Ramos (cell line): Measurements from ENCODE around the gene ETAA1.

Experiments
- in situ Hi-C: fragments of 300-500 bp; cut with MboI; formaldehyde crosslinking; loops from one replicate; pipeline ENCODE4 v1.14.3; 2022; ENCODE audit warnings: low sequenced_read_pairs; ENCODE audit not compliant: unreplicated experiment

Gene ETAA1

DNA sequence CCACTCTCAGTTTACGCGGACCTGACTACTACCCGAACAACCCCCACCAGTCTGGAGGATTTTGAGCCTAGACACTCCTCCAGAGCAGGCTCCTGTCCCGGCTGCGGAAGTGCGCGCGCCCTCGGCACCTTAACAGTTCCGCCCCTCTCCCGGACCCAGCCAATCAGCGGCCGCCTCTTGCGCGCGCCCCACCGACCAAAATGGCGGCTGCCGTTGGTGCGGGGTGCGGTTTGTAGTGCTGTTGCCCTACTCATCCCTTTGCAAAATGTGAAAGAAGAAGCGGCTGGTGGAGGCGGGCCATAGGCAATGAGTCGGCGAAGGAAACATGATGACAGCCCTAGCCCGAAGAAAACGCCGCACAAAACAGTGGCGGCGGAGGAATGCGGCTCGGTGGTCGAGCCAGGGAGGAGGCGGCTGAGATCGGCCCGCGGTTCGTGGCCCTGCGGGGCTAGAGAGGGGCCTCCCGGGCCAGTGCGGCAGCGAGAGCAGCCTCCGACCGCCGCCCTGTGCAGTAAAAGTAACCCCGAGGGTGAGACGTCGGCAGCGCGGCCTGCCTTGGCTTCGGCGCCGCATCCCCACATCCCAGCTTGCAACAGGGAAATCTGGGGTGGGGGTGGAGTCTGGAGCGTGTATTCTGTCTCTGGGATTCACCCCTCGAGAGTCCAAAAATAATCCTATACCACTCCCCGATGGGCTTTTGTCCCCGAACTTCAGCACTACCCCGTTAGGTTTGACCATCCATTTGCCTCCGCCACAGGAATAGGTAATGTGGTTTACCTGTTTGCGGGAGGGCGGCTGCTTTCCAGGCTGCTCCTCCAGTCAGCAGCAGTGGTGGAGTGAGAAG is at the start of gene ETAA1:
TSS of gene ETAA1 (plus strand) at position 191 of the 844 bp plus-strand sequence. CDS start at position 307, 116 bp downstream.
- in situ Hi-C loops = no loop called here

DNA sequence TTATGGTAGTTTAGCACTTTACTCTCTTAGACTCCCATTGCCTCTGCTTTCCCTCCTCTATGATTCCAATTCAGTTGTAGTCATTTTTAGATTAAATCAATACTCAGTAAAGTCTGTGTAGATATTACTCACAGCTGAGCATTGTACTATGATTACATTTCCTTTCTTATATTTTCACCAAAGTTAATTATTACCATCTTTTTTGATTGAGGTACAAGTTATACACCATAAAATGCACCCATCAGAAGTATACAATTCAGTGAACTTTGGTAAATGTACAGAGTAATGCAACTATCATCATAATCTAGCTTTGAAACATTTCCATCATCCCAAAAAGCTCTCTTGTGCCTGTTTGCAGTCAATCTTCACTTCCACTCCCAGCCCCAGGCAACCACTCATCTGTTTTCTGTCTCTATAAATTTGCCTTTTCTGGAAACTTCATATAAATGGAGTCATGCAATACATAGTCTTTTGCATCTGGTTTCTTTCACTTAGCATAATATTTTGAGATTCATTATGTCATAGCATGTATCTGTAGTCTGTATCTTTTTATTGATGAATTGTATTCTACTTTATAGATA is 30.2 kb upstream of the ETAA1 start:
- in situ Hi-C loops = no loop called here

DNA sequence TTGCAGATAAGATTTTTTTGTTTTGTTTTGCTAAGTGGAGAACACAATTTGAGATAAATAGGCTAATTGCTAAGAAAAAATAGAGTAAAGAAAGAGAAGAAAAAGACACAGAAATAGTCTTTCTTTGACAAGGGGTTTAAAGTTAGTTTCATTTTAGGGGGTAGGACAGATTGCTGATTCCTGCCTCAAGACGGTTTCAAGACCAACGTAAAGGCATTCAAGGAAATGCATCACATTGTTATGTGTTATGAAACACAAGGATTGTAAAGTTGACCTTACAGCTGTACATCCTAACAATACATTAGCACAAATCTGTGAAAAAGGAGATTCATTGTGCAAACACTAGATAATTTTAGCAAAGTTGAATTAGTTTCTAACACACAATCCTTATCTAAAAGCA is 22.7 kb upstream of the ETAA1 start:
- in situ Hi-C loops = no loop called here

DNA sequence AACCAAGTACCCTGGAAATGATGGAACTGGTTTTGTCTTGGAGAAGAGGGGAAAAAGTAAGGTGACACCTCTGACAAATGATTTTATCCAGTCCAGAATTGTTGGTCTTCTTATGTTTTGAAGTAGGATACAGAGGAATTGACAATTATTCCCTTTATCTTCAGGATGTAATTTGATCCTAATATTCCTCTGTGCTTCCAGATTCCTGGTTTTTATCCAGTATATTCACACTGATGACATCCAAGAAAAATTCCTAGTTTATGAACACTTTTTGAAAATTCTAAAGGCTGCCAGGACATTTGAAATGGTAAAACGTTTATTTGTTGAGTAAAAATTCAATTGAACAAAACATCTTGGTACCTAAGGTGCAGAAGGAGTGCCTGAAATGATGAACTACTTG is 22.2 kb upstream of the ETAA1 start:
- in situ Hi-C loops = no loop called here

DNA sequence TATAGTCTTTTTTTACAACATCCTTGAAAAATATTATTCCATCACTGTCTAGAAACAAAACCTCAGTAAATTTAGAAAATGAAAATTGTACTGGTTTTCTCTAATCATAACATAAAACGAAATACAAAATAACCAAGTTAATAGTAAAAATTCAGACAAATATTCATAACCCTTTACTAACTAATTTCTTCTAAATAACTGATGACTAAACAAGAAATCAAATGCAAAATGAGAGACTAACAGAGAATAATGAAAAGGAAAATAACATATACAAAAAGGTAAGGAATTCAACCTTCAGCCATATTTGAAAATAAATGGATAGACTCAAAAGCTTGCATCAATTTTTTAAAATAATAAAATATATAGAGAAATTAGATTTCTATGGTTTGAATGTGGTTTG is 18.6 kb upstream of the ETAA1 start:
- in situ Hi-C loops = no loop called here

DNA sequence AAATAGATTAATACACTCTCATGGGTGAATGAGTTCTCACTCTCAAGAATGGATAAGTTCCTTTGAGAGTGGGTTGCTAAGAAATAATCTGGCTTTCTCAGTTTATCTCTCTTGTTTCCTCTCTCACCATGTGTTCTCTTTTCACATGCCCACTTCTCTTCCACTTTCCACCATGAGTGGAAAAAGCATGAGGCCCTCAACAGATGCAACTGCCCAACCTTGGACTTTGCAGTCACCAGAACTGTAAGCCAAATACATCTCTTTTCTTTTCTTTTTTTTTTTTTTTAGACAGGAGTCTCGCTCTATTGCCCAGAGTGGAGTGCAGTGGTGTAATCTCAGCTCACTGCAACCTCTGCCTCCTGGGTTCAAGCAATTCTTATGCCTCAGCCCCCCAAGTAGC is 18.1 kb upstream of the ETAA1 start:
- in situ Hi-C loops = no loop called here

DNA sequence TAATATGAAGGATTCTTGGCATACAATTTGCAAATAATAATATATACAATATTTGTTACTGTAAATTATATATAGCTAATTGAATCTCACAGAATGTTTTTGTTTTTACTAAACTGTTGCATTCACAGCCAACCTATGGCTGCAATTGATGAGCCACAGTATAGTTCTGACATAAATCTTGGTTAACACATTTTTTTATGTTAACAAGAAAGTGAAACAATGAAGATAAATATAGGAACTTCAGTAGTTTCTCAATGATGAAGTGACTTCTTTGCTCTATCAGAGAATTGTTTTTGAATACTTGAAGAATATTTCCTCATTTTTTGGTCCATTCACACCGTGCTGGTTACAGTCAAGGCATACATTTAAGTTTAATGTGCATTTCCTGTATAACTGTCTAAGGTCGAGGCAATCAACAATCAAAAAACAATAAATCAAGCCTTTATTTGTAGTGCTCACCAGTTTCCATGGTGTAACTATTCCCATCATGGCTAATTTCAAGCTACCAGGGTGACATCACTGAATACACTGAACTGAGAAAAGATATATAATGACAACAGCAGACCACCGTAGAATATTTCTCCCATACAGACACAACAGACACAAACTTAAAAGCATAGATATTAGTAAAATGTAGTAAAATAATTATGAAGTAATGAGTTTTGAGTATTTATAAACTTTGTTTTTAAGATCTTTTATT is 12.9 kb upstream of the ETAA1 start:
- in situ Hi-C loops = no loop called here

GRCh38 chr2:67388680-67389079 is 8.5 kb upstream of the ETAA1 start:
- in situ Hi-C loops = no loop called here

GRCh38 chr2:67389286-67389685 is 7.8 kb upstream of the ETAA1 start:
- in situ Hi-C loops = no loop called here

GRCh38 chr2:67389788-67390187 is 7.3 kb upstream of the ETAA1 start:
- in situ Hi-C loops = no loop called here

- in situ Hi-C loops = no loop called here
These were observed 3.9 kb upstream of the ETAA1 start for GRCh38 chr2:67393237-67393636.

- in situ Hi-C loops = no loop called here
These were observed 2.4 kb upstream of the ETAA1 start for GRCh38 chr2:67394734-67395133.

DNA sequence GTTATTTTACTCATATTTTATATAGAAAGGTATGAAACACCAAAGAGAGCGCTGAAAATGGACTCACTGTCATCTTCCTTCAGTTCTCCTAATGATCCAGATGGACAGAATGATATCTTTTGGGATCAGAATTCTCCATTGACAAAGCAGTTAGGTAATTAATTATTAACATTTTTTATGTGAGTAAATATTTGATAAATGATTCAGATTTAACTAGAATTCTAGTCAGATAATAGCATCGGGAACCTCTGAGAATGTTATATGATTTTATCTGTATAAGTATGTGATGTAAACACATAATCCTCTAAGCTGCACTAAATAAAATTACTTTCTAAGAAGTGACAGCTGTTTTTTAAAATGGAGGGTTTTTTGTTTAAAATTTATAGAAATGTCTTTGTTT is 2.0 kb downstream of the ETAA1 start:
- in situ Hi-C loops = no loop called here

- in situ Hi-C loops = no loop called here
These were observed 2.8 kb downstream of the ETAA1 start for GRCh38 chr2:67399831-67400489.

DNA sequence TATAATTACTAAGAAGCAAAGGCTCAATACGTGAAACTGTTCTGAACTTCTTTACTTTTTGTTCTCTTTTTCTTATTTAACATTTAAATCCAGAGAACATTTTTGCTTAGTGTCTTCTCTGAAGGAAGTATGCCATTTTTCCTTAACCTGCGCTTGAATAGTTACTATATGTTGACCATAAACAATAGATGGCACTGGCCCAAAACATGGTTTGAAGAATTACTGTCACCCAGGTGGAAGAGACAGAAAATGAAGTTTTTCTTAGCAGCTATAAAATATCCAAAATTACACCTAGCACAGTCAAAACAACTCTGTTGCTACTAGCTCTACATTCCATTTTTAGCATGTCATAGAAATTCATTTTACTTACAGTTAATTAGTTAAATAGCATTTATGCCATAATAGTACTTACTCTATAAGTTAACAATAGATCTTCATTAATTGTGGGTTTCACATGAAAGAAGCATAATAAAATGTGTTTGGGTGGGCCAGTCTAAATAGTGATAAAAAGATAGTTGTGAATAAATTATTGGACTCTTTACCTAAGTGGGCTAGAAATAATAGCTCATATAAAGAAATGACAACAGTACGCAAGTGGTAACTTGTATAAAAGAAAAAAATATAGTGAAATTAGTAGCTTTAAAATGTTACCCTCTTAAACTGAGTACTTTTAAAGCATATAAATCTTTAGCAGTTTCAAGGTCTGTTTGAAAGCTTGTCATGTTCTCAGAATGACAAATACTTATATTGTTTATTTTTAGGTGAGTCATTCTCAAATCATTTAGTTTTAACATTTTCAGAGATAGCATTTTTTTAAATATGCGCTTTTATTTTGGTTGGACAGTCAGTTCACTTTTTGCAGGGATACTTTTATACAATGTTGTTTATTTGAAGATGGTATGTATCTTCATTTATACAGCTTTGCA is 3.7 kb downstream of the ETAA1 start:
- in situ Hi-C loops = no loop called here

DNA sequence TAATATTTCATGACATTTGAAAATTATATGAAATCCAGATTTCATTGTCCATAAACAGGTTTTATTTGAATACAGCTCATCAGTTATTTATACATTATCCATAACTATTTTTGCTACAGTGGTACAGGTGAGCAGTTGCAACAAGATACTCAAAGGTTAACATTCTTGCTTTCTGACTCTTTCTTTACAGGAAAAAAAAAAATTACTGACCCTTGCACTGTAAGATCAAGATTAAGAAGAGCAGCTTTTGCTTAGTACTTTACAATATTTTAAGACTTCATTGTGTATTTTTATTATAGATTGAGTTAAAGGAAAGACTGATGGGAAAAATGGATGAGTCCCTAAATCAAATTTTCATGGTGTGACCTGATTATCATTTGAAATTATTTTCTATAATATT is 11.2 kb downstream of the ETAA1 start:
- in situ Hi-C loops = no loop called here

GRCh38 chr2:67412424-67412823 is 15.3 kb downstream of the ETAA1 start:
- in situ Hi-C loops = no loop called here

DNA sequence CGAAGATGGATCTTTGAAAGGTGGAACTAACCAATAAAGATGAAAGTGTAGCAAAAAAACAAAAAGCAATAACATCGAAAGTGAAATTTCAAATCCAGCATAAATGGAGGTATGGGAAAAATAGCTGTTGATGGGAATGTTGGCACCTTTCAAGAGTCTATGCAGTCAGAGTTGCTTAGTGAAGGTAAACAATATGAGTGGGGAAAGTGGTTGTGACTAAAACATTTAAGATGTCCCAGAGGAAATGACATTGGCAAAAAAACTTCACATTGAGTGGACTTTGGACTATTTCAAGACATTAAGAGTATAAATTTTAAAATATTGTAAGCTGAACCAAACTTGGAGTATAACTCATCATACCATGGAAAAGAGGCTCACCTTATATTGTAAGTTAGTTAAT is 17.7 kb downstream of the ETAA1 start:
- in situ Hi-C loops = no loop called here

GRCh38 chr2:67416136-67416535 is 19.0 kb downstream of the ETAA1 start:
- in situ Hi-C loops = no loop called here

DNA sequence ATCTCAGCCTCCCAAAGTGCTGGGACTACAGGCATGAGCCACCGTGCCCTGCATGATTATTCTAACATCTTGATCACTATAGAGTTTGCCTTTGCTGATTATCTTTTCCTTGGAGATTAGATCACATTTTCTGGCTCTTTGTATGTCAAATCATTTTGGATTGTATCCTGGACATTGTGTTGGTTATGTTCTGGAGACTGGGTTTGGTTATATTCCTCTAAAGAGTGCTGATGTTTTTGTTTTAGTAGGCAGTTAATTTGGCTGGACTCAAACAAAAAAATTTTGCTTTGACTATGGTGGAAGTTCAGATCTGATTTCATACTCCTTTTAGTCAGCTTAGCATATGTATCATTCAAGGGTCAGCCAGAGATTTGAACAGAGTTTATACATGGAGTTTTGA is 26.4 kb downstream of the ETAA1 start:
- in situ Hi-C loops = no loop called here
